GM18909 (cell line): Measurements from ENCODE around the gene RANBP1.

Source experiments
- ATAC-seq: cut with Tn5 transposase; IDR thresholded peaks from one replicate; pipeline ENCODE4 v1.9.1; 2021; ENCODE audit warnings: mild to moderate bottlenecking; ENCODE audit not compliant: unreplicated experiment, poor library complexity

Gene RANBP1

DNA sequence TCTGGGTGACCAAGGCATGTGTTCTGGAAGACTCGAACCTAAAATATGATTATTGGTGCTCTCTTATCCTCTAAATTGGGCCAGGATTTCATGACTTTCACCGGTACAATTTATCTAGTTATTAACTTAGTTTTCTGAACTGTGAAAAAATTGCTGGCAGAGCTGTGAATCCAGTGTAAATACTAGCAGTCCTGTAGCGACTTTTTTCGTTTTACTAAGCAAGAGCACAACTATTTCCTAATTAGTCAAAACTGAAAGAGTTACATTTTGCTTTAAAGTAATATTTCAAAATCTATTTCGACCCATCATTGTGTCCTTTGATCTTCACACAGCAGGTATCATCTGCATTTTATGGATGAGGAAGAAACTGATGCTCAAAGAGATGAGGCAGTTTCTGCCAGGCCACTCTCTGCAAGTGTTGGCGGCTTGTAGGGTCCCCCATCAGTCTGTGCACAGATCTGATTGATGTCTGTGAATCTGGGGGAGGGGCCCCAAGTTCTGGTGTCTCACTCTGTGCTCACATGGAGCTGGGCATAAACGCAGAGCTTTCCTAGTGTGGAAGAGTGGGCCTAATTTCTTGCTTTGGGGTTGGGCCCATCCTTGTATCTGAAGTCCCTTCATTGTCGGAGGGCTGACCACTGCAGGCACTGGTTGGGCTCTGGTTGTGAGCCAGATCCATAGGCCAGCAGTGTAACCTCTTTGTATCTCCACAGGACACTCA is 2.6 kb downstream of the RANBP1 start:
- no peak for ATAC-seq

DNA sequence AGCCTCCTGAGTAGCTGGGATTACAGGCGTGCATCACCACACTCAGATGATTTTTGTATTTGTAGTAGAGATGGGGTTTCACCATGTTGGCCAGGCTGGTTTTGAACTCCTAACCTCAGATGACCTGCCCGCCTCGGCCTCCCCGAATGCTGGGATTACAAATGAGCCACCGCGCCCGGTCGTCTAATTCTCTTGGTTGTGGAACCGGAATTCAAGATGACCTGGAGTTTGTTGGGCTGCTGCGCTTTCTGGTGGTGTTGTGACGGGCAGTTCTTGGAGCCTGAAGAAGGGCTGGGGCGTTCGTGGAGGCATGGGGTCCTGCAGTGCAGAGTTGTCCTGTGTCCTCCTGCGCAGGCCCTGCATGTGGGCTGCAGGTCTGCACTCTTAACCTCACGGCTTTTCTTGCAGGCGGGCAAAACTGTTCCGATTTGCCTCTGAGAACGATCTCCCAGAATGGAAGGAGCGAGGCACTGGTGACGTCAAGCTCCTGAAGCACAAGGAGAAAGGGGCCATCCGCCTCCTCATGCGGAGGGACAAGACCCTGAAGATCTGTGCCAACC is 6.0 kb downstream of the RANBP1 start:
- ATAC-seq = no peak

DNA sequence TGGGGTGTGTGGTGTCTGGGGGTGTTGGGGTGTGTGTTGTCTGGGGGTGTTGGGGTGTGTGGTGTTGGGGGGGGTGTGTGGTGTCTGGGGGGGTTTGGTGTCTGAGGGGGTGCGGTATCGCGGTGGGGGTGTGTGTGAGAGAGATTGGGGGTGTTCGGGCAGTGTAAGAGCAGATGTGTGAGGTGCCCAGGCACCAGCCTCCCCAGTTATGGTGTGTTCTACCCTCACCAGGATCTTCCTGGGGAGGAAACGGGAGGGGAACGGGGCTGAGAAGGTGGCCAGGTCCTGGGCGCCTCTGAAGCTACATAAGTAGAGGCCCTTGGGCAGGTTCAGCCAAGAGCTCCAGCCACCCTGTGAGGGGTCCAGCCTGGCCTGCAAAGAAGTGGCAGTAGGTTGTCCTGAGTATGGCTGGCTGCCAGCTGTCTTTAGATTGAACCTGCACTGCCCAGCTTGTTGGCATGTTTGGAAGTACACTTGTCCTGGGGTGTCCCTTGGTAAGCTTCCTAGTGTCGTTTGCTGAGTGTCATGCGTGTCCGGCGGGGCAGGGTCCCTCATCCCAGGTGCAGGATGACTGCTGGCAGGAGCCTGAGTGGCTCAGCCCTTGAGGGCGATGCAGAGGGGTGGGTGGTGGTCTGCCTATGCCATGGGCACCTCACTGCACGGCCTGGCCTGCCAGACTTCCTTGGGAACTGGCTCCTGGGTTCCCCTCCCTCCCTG is 7.6 kb downstream of the RANBP1 start:
- no peak for ATAC-seq

DNA sequence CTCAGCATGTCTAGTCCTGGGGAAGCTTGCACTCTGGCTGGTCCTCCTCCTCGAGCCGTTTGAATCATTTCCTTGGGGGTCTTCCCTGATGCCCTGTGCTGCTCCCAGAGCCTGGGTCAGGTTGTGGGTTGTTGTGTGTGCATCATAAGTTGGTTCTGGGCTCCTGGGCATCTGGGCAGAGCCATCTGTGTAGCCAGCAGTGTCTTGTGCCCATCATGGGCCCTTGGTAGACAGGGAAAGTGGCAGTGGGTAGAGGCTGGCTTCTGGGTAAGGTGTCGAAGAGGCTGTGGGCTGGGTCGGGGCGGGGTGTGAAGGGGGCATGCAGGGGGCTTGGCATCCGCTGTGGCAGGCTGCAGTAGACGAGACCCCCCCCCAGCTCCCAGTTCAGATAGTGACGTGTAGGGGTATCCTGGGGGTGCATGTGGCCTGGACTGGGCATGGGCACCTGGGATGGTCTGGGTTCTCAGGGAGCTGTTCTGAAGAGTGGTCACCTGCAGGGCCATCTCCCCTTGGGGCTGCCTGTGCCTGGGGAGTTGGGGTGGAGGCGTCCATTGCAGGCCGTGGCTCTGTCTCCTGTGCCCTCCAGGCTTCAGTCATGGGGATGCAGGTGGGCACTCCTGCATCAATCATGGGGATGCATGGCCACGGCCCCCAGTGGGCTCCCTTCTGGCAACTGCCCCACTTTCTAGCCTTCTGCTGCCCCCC is 8.3 kb downstream of the RANBP1 start:
- no peak for ATAC-seq

DNA sequence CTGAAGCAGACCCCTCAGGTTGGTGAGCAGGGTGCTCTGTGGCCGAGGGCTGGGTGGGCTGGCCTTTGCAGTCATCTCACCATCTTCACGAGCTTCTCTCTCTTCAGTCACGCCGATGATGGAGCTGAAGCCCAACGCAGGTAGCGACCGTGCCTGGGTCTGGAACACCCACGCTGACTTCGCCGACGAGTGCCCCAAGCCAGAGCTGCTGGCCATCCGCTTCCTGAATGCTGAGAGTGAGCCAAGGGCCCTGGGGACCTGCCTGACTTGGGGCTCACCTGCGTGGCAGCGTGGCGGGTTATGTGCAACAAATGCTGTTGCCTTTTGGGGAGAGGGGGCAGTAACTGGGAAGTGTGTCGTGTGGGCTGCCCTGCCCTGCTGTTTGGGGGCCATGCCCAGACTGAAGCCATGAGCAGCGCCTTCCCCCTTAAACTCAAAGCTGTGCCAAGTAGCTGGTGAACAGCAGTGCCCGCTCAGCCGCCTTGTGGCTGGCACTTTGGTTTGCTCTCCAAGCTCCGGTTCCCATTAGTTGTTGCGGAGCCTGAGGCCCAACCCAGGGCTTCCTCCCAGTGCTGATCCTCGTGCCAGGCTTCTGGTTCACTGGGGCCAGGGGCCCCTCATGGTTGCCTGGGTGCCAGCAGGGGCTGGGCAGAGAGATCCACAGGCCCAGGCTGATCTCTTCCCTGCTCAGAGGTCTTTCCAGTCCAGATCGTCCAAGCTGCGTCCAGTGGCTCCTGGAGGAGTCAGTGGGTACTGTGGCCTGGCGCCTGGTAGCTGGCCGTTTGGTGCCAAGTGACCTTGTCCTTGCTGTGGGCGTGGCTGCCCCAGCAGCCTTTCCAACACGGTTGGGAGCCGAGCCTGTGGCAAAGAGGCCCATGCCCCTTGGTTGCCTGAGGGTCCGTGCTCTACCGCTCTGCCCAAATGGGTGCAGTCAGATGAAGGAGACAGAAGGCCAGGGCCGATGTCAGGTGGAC is 9.6 kb downstream of the RANBP1 start:
- ATAC-seq = no peak

DNA sequence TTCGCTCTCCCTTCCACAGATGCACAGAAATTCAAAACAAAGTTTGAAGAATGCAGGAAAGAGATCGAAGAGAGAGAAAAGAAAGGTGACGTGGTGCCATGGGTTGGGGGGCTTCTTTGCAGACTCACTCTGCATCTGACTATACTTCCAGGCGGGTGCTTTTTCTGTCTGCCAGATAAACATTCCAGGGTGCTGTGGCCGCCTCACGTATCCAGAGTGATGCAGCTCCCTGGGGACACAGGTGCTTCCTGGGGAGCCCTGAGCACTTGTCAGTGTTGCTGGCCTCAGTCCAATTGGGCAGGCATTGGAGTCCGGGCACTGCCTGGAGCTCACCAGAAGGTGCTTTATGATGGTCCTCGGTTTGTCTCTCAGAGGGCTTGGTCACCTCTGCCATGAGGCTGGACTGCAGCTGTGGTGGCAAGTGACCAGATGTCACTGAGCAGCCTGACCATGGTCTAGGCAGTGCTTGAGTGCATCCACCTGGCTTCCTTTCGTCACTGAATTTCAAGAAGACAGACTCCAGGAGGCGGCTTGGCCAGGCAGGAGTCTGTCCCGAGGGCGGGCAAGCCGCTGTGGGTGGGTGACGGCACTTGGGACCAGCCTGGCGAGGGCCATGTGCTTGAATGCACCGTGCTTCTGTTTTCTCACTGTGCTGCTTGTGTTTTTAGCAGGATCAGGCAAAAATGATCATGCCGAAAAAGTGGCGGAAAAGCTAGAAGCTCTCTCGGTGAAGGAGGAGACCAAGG is 10.6 kb downstream of the RANBP1 start:
- ATAC-seq = no peak

DNA sequence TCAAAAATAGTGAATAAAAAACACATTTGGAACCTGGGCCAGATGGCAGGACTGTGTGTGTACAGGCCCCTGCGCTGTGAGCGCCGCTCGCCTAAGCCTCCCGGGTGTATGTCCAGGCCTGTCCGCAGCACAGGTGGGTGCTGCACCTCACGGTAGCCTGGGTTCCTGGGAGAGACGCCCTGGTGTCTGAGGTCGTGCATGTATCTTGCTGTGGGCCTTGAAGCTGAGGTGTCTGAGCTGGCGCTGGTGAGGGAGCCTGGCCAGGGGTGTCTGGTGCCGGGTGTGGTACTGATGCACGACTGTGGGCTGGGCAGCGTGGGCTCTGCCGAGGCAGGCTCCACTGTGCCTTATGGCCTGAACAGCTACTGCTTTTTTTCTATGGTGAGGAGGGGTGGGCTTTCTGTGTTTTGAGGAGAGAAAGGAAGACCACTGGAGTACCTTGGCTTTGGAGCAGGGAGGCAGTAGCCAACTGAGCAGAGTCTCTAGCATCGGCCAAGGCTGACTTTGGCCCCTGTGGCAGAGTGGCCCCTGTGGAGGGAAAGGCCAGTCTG is 11.5 kb downstream of the RANBP1 start:
- no peak for ATAC-seq

DNA sequence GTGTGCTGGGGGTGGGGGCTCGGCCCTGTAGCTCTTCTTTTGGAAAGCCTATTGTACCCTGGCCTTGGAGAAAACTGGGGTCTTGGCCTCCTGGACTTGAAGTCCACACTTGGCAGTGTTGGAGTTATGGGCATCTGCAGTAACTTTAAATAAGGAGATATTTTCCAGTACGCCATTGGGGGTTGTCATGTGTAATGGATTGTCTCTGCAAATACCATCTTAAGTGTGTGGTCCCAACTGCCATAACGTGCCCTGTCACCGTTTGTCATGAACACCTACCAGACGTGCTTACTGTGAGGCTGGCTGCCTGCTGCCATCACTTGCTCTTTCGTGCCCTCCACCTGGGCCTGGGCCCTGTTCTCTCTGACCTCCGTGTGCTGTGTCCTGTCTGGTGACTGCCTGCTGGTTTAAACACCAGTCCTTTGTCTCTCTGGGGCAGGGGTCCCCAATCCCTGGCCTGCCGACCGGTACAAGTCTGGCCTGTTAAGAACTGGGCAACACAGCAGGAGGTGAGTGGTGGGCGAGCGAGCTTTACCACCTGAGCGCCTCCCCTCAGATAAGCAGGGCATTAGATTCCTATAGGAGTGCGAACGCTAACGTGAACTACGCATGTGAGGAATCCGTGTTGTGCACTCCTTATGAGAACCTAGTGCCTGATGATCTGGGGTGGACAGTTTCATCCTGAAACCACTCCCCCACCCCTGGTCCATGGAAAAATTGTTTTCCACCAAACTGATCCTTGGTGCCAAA is 12.1 kb downstream of the RANBP1 start:
- no peak for ATAC-seq

DNA sequence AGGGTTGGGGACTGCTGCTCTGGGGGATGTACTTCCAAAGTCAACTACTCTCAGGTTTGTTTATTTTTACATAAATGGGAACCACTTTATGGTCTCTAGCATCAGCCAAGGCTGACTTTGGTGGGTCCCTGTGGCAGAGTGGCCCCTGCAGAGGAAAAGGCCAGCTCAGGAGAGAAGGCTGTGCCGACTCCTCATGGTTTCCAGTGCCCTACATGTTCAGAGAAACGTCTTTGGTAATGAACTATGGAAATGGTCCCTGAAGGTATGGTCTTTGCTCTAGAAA is 12.7 kb downstream of the RANBP1 start:
- no peak for ATAC-seq

DNA sequence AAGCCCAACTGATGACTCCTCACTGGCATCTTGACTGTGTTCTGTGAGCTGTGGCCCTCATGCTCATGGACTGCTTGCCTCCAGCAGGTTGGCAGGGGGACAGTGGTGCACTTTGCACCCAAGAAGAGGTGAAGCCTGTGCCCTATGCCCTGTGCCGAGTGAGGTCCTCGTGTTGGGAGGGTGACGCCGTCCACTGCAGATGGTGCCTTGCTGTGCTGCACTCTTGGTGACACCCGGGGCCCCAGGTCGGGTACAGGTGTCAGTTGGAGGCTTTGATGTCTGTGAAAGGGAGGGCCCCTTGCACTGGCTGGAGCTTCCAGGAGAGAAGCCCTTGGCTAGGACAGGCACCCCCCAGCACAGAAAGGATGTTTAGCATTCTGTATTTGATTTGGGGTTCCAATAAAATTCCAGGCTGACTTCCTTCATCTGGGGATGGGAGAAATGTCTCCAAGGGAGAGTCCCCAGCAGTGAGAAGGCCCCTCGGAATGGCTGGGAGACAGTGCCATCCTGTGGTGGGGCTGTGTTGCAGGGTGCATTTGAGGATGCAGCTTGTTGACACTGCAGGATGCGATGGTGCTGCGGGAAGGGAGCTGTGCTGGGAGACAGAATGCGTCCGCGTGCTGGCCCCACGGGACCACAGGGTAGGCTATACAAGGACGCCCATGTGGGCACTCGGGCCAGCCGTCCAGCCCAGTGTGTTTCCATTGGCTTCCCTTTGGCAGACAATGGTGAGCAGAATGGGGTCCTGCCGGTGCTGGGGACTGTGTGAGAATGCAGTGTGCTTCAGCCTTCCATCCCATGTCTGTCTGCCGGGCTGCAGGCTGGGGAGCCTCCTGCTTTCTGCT is 13.2 kb downstream of the RANBP1 start:
- ATAC-seq = no peak

DNA sequence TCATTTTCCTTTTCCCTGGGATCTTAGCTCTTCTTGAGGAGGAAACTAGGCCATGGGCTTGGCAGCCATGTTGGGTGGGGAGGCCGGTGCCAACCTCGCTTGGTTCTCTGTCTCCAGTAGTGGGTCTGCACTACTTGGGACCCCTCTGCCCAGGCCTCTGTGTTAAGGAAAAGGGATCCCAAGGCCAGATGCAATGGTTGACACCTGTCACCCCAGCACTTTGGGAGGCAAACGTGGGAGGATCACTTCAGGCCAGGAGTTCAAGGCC is 13.8 kb downstream of the RANBP1 start:
- ATAC-seq = no peak

DNA sequence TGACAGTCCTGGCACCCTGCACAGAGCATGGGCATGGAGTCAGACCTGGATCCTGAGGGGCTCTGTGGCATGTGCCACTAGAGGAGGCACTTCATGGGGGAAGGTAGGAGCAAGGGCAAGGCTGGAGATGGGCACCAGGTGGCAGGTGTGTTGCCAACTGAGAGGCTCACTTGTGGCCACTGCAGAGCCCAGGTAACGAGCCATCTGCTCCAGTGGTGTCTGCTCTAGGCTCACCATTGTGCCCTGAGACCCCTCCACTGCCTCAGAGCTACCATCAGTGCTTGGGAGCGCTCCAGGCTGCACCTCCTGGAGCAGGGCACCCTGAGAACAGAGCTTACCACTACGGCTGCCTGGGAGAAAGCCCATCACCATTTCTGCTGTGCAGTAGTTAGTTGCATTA is 14.4 kb downstream of the RANBP1 start:
- no peak for ATAC-seq

DNA sequence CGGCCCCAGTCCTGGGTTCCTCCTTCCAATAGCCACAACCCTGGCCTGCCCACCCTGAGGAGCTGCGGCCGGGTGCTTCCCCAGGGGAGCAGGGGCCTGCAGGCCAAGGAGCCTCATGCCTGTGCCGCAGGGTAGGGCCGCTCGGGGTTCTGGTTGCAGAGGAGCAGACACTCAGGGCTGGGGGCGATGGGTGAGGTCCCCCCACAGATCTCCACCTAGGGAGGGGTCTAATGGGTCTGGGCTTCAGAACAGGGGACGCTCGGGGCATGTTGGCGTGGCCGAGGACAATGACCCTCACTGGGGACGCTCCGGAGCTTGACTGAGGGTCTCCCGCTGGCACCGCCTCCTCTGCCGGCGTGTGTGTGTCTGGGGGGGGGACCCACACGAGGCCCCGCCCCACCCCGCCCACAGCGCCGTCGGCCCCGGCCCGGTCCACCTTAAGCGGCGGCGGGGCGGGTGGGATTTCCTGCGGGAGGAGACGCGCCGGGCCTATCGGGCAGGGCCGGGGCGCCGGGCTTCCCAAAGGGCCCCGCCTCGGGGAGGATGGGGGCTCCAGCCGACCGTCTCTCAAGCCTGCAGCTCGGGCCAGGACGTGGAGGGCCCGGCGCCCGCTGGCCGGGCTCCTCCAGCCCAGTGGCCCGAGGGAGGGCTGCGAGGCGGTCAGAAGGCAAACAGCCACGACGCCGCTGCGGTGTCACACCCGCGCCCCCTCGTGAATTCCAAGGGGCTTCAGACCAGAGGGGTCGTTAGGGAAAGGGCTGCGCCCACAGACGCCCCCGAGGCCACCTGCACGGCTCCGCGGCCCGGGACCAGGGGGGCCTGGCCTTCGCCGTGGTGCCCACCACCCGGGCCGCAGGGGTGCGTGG is 15.1 kb downstream of the RANBP1 start:
- peak; percentile 50 for ATAC-seq

DNA sequence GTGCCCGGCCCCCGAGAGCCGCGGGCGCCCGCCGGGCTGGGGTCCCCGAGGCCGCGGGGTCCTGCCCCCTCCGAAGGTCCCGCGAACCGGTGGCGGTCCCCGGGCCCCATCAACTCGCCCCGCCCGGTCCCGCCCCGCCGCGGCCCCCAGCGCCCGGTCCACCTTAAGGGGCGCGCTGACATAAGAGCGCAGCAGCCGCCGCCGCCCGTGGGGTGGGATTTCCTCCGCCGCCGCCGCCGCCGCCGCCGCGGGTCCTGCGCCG is 15.6 kb downstream of the RANBP1 start, which contains the start of gene ZDHHC8:
Gene ZDHHC8, plus strand, starts transcription at position 208 of the 262 bp plus-strand sequence. CDS start 144 bp downstream, outside the sequence.
- peak; percentile 35 for ATAC-seq

DNA sequence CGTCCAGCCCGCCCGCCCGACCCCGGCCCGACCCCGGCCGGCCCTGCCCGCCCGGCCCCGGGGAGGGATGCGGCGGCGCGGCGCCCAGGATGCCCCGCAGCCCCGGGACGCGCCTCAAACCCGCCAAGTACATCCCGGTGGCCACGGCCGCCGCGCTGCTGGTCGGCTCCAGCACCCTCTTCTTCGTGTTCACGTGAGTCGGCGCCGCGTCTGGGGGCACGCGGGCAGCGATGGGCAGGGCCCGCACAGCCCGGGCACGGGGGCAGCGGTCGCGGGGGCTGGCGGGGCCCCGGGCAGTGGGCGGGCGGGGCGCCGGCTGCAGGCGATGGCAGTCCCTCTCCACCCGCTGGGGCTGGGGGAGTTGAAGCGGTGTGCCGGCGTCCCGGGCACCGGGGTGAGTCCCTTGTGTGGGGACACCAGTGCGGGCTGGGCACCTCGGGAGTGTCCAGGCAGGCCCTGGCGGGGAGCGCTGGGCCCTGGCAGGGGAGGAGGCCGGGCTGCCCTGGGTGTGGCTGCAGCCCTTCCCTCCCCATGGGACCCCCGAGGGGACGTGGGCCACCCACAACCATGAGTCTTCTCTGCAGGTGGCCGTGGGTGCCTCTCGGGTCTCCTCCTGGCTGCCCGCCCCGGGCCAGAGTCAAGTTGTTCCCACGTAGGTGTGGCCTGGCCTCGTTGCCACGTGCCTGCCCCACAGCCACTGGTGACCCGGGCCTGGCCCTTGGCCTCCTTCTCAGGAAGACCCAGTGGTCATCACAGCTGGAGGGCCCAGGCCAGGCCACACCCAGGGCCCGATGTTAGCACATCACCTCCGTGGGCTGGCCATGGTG is 16.2 kb downstream of the RANBP1 start:
- peak; percentile 20 for ATAC-seq

DNA sequence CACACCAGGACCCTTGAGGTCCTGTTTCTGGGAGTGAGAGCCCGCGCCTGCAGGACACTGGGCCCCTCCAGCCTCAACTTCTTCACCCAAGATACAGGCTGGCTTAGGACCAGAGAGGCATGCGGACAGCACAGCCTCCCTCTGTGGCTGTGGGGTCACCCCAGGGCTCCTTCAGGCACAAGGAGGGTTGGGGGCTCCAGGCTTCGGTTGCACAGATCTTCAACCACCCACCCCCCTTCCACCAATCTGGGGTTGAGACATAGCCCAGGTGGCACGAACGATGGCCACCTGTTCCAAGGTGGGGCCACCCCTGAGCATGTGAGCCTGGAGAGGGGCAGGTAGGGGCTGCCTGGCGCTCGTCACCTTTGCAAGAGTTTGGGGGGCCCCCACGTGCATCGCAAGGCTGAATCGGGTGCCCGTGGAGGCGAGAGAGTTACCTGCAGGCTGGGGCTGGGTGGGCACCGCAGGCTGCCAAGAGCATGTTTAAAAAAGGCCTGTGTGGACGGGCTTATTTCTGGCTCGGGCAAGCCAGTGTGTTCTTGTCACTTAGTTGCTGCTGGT is 16.9 kb downstream of the RANBP1 start:
- no peak for ATAC-seq
